GM19099 (cell line): ENCODE data around the gene IGF2.

Experiments
- POLR2A ChIP-seq: IDR thresholded peaks from 3 replicates; pipeline ENCODE4 v1.6.1; 2011; ENCODE audit warnings: low read depth; ENCODE audit not compliant: insufficient read length; ENCODE audit errors: extremely low read depth

IGF2 gene

DNA sequence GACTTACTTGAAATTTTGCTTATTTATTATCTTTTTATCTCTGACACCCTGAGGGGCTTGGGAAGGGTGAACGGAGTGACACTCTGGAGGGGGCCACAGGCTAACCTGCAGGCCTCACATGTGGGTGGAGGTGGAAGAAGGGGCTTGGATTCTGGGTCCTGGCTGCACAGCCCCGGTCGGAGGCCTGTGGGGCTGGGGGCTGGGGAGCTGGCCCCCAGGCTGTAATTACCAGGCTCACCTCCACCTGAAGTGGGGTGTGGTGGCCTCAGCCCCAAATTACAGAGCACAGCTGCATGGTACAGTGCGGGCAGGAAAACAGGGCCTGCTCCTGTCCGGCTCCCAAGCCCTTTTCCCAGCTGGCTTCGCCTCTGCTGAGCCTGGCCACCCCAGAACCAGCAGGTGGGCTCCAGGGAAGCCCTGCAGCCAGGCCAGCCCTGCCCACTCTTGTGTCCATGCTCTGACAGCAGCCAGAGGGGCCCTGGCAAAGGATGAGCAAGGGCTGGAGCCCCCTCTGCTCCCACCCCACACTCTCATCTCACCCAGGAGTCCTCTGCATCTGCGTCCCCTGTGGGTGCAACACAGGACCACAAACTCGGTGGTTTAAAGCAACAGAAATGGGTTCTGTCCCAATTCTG is 48.0 kb downstream of the IGF2 start:
- TF ChIP-seq POLR2A: no peak

DNA sequence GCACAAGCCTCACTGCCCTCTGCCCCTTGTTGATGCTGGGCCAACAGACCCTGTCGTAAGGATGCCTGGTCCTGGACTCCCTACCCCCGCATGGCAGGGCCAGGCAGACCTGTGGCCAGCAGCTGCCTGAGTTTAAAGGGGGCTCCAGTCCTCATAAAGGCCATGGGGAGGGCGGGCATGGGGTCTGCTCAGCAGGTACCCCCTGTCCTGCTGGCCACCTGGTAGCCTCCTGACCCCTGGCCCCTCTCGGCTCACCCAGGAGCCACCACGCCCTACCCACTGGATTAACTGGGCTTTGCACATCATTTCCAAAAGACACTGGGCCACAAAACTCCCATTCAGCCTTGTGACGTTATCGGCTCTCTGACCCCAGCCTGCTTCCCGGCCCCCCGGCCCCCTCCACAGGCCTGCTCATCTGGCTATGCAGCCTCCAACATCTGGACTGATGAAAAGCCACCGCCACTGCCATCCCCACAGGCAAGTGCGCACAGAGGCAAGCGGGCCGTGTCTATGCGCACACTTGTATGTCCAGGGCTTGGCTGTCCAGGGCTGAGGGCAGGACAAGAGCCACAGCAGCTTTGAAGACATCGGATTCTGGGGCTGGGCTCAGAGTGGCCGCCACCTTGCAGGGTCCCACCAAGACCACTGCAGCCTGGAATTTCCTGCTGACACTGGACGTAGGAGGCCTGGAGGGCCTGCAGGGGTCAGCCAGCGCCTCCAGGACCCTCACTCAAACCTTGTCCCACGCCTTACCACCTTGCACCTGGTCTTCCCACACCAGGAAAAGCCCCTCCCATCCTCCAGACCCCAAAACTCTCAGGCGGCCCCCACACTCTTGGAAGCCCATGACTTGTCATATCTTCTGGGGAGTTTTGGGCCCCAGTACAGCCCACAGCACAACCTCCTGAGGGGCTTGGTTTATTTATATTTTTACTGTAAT is 48.7 kb downstream of the IGF2 start:
- TF ChIP-seq POLR2A: no peak

DNA sequence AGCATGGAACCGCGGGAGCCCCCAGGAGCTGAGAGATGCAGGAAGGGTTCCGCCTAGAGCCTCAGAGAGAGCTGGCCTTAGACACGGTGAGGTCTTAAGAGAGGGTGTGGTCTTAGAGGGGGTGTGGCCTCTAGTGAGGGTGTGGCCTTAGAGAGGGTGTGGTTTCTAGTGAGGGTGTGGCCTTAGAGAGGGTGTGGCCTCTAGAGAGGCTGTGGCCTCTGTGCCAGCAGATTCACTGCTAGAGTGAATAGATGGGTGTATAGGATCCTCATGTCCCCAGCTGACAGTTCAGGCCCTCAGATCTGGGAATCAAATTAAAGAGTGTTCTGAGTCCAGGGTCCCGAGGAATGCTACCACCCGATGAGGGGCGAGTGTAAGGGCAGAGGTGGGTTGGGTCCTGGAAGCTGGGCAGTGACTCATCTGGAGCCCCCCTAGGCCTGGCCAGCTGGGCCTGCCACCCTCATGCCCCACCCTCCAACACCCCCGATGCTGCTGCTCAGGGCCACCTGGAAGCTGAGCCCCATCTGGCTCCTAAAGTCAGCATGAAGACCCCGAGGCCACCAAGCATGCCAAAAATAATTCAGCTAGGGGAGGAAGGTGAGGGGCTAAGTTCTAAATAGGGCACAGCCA is 49.5 kb downstream of the IGF2 start:
- no peak for TF ChIP-seq POLR2A

DNA sequence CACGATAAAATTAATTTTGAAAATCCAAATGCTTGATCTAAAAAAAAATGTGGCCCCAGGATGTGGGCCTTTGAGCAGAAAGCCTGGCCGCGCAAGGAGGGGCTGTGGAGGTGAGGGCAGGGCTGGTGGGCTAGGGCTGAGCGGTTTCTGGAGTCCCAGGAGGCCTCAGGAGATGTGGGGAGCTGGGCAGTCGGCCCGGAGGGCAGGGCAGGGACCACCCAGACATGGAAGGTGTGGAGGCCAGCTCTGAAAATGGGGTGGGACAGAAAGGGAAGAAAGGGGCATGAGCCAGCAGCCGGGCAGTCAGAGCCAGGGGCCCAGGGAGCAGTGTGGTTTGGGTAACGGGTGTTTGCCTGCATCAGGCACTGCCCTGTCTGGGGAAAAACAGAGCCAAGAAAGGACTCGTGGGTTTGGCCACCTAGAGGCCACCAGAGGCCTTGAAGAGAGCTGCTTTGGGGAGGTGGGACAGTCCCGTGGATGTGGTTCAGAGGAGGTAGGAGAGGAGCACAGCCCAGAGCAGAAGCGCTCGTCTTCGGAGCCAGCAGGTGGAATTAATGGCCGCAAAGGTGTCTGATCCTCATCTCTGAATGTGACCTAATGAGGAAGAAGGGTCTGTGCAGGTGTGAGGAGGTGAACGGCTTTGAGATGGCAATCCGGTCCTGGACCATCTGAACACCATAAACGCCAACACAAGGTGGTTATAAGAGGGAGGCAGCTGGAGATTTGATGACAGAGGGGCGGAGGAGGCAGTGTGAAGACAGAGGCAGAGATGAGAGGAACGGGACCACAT is 50.2 kb downstream of the IGF2 start:
- TF ChIP-seq POLR2A: no peak

DNA sequence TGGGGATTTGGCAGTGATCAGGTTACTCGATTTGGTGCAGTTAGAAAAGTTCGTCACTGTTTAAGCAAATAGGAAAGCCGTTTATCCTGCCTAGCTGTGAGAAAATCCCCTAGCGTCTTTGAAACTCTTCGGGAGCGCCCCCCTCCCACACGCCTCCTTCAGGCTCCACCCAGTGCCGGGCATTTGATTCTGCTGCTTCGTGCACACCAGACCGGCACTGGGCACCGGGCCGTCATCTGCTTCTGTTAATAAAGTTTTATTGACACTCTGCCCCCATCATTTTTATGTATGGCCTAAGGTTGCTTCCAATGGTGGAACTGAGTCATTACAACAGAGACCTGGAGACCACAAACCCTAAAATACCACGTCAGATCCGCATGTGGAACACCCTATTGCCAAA is 50.9 kb downstream of the IGF2 start:
- no peak for TF ChIP-seq POLR2A

DNA sequence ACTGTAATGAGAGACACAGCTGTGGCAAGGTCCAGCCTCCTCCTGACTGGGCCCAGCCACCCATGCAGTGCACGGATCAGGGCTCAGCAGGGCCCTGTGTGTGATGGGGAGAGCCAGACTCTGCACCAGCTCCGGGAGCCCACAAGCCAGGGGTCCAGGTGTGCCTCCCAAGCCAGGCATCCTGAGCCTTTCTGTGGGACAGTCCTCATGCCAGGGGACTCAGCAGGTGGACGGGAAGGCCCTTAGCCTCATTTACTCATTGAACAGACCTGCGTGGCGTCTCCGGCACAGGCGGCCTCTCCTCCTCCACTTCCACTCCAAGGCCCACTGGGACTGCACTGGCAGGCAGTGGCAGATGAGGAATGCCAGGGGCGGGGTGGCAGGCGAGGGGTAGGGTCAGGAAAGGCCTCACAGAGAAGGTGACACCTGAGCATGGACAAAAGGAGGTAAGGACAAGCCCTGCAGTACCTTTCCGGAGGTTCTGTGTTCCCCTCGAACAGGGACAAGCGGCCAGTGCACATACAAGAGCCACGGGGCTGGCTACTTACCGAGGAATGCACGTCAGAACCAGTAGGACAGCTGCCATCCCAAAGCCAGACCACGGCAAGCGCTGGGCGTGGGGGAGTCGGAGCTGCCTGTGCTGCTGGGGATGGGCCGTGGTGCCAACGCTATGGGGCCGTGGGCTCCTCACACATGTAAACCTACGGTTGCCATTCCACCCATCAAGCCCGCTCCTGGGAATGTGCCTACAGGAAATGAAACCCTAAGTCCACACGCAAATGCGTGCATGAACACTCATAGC is 52.7 kb downstream of the IGF2 start:
- no peak for TF ChIP-seq POLR2A

DNA sequence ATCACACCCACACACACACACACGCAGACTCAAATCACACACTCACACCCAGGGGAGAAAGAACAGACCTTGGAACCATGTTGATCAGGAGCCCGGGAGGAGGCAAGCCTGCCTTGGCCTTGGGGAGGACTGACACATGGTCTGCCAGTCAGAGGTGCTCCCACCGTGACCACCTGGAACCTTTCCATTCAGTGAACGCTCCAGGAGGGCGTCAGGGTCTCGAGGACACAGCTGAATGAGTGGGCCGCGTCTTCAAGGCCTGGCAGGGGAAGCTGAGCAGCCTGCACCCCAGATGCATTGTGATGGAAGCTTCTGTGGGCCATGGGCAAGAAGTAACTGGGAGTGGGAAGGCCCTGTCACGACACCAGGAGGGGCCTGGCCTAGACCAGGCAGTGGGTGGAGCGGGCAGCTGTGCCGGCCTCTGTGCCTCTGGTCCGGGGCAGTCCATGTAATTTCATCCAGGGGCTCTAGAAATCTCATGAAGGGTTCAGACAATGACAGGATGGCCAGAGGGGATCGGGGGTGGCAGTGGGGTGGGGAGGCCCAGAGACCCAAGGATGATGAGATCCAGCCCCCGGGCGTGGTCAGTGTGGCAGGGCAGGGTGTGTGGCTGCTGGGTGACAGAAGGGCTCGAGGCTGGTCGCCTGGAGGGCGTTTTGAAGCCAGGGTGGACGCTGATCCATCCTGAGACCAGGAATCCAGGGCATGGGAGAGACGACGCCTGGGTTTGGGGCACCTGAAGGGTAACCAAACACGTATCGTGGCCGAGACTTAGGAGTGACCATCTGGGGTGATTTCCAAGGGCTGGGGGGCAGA is 53.7 kb downstream of the IGF2 start:
- no peak for TF ChIP-seq POLR2A

DNA sequence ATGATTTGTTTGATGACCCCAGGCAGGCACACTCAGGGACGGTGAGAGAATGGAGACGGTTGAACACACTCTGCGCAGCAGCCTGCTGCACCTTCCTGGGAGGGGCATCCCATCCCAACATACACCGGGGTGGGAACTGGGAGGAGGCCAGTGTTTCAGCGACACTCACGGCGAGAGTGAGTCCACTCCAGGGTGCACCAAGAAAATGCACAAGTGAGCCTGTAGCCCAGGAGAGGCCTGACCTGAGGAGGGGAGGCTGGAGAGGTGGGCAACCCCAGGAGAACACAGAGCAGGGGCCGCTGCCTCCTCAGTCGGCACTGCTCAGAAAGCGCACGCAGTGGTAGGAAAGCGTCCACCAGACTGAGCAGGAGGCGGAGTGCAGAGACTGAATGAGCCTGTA is 54.5 kb downstream of the IGF2 start:
- TF ChIP-seq POLR2A: no peak
